ENCODE data around the gene FRAS1.

DNA sequence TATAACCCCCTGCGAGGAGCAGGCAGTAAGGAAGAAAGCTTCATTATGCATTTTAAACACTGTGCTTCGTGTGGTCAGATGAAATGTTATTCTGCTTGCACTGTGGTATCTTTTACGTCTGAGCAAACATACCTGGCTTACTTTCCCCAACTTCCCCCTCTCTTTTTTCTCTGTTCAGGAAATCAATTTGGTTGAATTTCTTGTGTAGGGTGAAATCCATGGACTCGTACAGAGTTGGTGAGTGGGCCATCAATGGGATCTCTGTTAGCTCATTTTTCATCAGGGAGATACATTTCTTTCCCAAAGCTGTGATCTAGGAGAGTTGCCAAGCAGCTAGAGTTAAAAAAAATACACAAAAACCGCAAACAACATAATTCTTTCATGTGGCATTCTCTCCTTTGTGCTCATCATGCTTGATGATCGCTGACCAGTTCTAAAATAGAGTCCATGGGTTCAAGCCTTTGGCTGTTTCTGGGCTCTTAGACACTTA lies 98.5 kb downstream of the FRAS1 start:
- TF ChIP-seq EZH2 (IDR thresholded peaks at IDR 0.05; ENCODE audit: low read depth, low read length, severe bottlenecking) (no peak), FOSL1 (IDR thresholded peaks at IDR 0.05; ENCODE audit: insufficient read depth, low read depth, low read length) (no peak), POLR2A (IDR thresholded peaks at IDR 0.05; ENCODE audit: control extremely low read depth in 1 of 2, low read depth in 2 of 2, low read length in 2 of 2) (no peak)
- TF ChIP-seq, protein P1, sequence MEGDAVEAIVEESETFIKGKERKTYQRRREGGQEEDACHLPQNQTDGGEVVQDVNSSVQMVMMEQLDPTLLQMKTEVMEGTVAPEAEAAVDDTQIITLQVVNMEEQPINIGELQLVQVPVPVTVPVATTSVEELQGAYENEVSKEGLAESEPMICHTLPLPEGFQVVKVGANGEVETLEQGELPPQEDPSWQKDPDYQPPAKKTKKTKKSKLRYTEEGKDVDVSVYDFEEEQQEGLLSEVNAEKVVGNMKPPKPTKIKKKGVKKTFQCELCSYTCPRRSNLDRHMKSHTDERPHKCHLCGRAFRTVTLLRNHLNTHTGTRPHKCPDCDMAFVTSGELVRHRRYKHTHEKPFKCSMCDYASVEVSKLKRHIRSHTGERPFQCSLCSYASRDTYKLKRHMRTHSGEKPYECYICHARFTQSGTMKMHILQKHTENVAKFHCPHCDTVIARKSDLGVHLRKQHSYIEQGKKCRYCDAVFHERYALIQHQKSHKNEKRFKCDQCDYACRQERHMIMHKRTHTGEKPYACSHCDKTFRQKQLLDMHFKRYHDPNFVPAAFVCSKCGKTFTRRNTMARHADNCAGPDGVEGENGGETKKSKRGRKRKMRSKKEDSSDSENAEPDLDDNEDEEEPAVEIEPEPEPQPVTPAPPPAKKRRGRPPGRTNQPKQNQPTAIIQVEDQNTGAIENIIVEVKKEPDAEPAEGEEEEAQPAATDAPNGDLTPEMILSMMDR (IDR thresholded peaks at IDR 0.05; ENCODE audit: control extremely low read depth in 1 of 3, insufficient read depth in 1 of 3, low read depth in 1 of 3, low read length in 3 of 3) = no peak

Data from H1 (cell line).